ENCODE data around the gene TEX14.
A peak's percentile ranks its signal among the peaks of the same experiment; 100 is the strongest.
"Not testable (repeated sequence)": the region's sequence is repeated elsewhere in the genome, so short reads cannot be mapped to it uniquely, and the experiment has no call there.

Gene TEX14

GRCh38 chr17:58666858-58667267, 25.0 kb downstream of the TEX14 start:
- DNase-seq = peak; percentile 69 to 85
- no peaks in the 10 kb centered on the region for H3K27me3 ChIP-seq
- no peak for TF ChIP-seq CTCF (IDR thresholded peaks at IDR 0.05)
- intact Hi-C loops (cut with DNase I; ENCODE audit: low total_unique reads) = no loop called here
- no peaks in the 10 kb centered on the region for H3K4me1 ChIP-seq
- no peaks in the 10 kb centered on the region for H3K36me3 ChIP-seq
- H3K9me3 ChIP-seq = no peaks in the 10 kb centered on the region
- no peak overlapping the region for H3K4me3 ChIP-seq
- no peak overlapping the region for H3K27ac ChIP-seq

- no peak overlapping the region for H3K4me3 ChIP-seq
- H3K27ac ChIP-seq = no peak overlapping the region
- no peaks in the 10 kb centered on the region for H3K9me3 ChIP-seq
- DNase-seq = no peak
- TF ChIP-seq CTCF (IDR thresholded peaks at IDR 0.05) = no peak
- intact Hi-C loops (cut with DNase I; ENCODE audit: low total_unique reads) = no loop called here
- H3K4me1 ChIP-seq = no peaks in the 10 kb centered on the region
- H3K36me3 ChIP-seq = no peaks in the 10 kb centered on the region
- H3K27me3 ChIP-seq = no peaks in the 10 kb centered on the region
Measured at GRCh38 chr17:58665946-58666857, 25.6 kb downstream of the TEX14 start.

GRCh38 chr17:58664302-58664701, 27.5 kb downstream of the TEX14 start:
- Histone ChIP-seq H3K27me3 (no peaks in the 10 kb centered on the region), H3K4me1 (peaks cover 0 to 5% (median 0%) of the 10 kb centered on the region in 4 donors), H3K9me3 (no peaks in the 10 kb centered on the region), H3K4me3 (no peak overlapping the region), H3K27ac (no peak overlapping the region), H3K36me3 (no peaks in the 10 kb centered on the region)
- intact Hi-C loops (cut with DNase I; ENCODE audit: low total_unique reads) = no loop called here
- DNase-seq = no peak
- no peak for TF ChIP-seq CTCF (IDR thresholded peaks at IDR 0.05)

DNA sequence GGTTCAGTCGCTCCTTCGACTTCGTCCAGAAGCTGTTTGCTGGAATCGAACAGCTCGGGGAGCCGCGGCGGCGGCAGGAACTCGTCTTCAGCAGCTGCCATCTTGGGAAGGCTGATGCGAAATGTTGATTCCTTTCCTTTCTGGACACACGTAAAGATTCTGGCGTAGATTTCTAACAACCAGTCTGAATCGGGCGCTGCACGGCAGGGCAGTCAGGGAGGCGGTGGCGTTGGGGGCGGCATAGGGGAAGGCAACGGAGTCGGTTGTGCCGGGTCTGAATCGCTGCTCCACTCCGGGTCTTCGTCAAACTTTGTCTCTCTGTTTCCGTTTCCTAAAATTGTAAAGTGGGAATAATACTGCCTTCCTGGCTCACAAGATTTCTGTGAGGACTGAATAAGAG, 30.3 kb downstream of the TEX14 start:
- H3K27ac ChIP-seq = no peak overlapping the region
- no peaks in the 10 kb centered on the region for H3K27me3 ChIP-seq
- H3K4me1 ChIP-seq = peaks cover 0 to 13% (median 2%) of the 10 kb centered on the region in 4 donors
- intact Hi-C loops (cut with DNase I; ENCODE audit: low total_unique reads) = no loop called here
- H3K9me3 ChIP-seq = no peaks in the 10 kb centered on the region
- H3K4me3 ChIP-seq = no peak overlapping the region
- TF ChIP-seq CTCF (IDR thresholded peaks at IDR 0.05) = no peak
- no peaks in the 10 kb centered on the region for H3K36me3 ChIP-seq
- no peak for DNase-seq

DNA sequence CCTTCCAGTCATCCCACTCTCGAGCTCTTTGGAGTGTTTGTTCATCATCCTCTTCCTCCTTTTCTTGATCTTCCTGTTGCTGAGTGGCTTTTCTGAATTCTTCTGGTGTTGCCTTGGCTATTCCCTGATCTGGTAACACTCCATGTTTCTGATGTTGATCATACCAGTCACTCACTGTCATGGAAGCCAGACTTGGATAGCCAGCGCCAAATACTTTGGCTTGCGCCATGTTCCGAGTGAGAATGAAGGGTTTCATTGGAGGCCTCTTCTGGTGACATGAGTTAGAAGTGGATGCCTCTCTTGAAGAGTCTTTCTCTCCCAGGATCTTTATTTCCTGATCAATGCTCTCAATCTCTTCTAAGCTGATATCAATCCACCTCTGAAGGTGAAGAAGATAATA, 31.2 kb downstream of the TEX14 start:
- no peaks in the 10 kb centered on the region for H3K36me3 ChIP-seq
- no peak overlapping the region for H3K4me3 ChIP-seq
- no peak overlapping the region for H3K27ac ChIP-seq
- intact Hi-C loops (cut with DNase I; ENCODE audit: low total_unique reads) = no loop called here
- no peak for TF ChIP-seq CTCF (IDR thresholded peaks at IDR 0.05)
- H3K27me3 ChIP-seq = no peaks in the 10 kb centered on the region
- H3K9me3 ChIP-seq = no peaks in the 10 kb centered on the region
- H3K4me1 ChIP-seq = peaks cover 0 to 13% (median 2%) of the 10 kb centered on the region in 4 donors
- no peak for DNase-seq

DNA sequence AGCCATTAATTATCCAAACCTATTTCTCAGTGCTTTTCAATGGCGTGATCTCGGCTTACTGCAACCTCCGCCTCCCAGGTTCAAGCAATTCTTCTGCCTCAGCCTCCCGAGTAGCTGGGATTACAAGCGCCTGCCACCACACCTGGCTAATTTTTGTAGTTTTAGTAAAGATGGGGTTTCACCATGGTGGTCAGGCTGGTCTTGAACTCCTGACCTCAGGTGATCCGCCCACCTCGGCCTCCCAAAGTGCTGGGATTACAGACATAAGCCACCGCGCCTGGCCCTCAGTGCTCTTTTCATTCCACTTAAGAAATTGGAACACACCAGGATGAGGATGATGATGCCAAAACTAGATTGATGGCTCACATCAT, 32.1 kb downstream of the TEX14 start:
- peaks cover 0 to 13% (median 2%) of the 10 kb centered on the region in 4 donors for H3K4me1 ChIP-seq
- peak overlapping the region; percentile 62 to 77 for H3K27ac ChIP-seq
- DNase-seq; H3K36me3 ChIP-seq; H3K27me3 ChIP-seq; intact Hi-C loops (cut with DNase I; ENCODE audit: low total_unique reads); H3K9me3 ChIP-seq: not testable (repeated sequence)
- peak overlapping the region; percentile 42 to 51 for H3K4me3 ChIP-seq

Data from tibial artery (tissue), 4 donors.